ENCODE measurements around the gene IFI44. TPM values are rescaled to one million over a fixed set of nuclear protein-coding genes. Genes with fewer than 3 reads are reported as not detected.

IFI44 gene
- total and polyA plus RNA-seq, 9 of the 15 experiments (the other 6 are each of a cell fraction or from before 2014, with no cell fraction given) = 0.11 TPM; not detected in 8

- no peaks in the 10 kb centered on the region for H3K27me3 ChIP-seq (ENCODE audit: control insufficient read depth in 2 of 2, insufficient read depth in 2 of 2, low read length in 2 of 2)
- WGBS (ENCODE audit: insufficient coverage, low coverage, missing lambda C conversion rate) = 0% methylated on average over 2 of the region's 2 CpGs
- H2AFZ ChIP-seq (ENCODE audit: low read depth, low read length) = no peak overlapping the region
- in situ Hi-C loops (cut with MboI) = no loop called here
- no peaks in the 10 kb centered on the region for H3K79me2 ChIP-seq (ENCODE audit: control insufficient read depth, insufficient read depth, low read length)
- H3K4me1 ChIP-seq (replicated peaks in 1 of 2; ENCODE audit: control insufficient read depth in 2 of 2, insufficient read depth in 2 of 2, low read length in 2 of 2) = no peaks in the 10 kb centered on the region
- H3K9me1 ChIP-seq (ENCODE audit: control insufficient read depth, insufficient read depth, low read length) = no peaks in the 10 kb centered on the region
- no peaks in the 10 kb centered on the region for H3K9me3 ChIP-seq (replicated peaks; ENCODE audit: control insufficient read depth, insufficient read depth, low read depth, low read length)
- ChIA-PET POLR2A (no interaction called here), CTCF (ENCODE audit: low intra/inter-chr PET ratio) (no interaction called here)
- H3K4me3 ChIP-seq = no peak overlapping the region
- no peak overlapping the region for H3K27ac ChIP-seq (ENCODE audit: extremely low read depth, low read depth, low read length)
- no peaks in the 10 kb centered on the region for H3K36me3 ChIP-seq (ENCODE audit: control insufficient read depth, insufficient read depth, low read length)
- no peak for ATAC-seq
- H3K4me2 ChIP-seq (ENCODE audit: insufficient read depth, low read length) = no peak overlapping the region
- no peak for FAIRE-seq
- DNase-seq (ENCODE audit: extremely low read depth in 1 of 4, low spot score in 3 of 4) = no peak
- H3K9ac ChIP-seq (ENCODE audit: insufficient read depth in 1 of 2, low read depth in 2 of 2, low read length in 2 of 2) = no peak overlapping the region
- no TSS peak for BruUV-seq (replicated peaks)
- H4K20me1 ChIP-seq (replicated peaks; ENCODE audit: control insufficient read depth, insufficient read depth, low read length) = no peaks in the 10 kb centered on the region
- intact Hi-C loops (cut with micrococcal nuclease) = no loop called here
- TF ChIP-seq BRD4 (IDR thresholded peaks at IDR 0.05) (no peak), MAFG (tag; conservative IDR thresholded peaks at IDR 0.05) (no peak), ZNF785 (CRISPR knock-in tag; IDR thresholded peaks at IDR 0.05) (no peak), CREB3 (tag; conservative IDR thresholded peaks at IDR 0.05; ENCODE audit: low read depth) (no peak), RBM34 (IDR thresholded peaks at IDR 0.05; ENCODE audit: borderline replicate concordance, insufficient read depth, low read length) (no peak), ZNF668 (CRISPR knock-in tag; IDR thresholded peaks at IDR 0.05) (no peak)
- TF ChIP-seq, protein P1, sequence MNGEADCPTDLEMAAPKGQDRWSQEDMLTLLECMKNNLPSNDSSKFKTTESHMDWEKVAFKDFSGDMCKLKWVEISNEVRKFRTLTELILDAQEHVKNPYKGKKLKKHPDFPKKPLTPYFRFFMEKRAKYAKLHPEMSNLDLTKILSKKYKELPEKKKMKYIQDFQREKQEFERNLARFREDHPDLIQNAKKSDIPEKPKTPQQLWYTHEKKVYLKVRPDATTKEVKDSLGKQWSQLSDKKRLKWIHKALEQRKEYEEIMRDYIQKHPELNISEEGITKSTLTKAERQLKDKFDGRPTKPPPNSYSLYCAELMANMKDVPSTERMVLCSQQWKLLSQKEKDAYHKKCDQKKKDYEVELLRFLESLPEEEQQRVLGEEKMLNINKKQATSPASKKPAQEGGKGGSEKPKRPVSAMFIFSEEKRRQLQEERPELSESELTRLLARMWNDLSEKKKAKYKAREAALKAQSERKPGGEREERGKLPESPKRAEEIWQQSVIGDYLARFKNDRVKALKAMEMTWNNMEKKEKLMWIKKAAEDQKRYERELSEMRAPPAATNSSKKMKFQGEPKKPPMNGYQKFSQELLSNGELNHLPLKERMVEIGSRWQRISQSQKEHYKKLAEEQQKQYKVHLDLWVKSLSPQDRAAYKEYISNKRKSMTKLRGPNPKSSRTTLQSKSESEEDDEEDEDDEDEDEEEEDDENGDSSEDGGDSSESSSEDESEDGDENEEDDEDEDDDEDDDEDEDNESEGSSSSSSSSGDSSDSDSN (IDR thresholded peaks at IDR 0.05; ENCODE audit: borderline replicate concordance in 1 of 2, low read depth in 2 of 2, low read length in 2 of 2) = no peak
- TF ChIP-seq, protein P2, sequence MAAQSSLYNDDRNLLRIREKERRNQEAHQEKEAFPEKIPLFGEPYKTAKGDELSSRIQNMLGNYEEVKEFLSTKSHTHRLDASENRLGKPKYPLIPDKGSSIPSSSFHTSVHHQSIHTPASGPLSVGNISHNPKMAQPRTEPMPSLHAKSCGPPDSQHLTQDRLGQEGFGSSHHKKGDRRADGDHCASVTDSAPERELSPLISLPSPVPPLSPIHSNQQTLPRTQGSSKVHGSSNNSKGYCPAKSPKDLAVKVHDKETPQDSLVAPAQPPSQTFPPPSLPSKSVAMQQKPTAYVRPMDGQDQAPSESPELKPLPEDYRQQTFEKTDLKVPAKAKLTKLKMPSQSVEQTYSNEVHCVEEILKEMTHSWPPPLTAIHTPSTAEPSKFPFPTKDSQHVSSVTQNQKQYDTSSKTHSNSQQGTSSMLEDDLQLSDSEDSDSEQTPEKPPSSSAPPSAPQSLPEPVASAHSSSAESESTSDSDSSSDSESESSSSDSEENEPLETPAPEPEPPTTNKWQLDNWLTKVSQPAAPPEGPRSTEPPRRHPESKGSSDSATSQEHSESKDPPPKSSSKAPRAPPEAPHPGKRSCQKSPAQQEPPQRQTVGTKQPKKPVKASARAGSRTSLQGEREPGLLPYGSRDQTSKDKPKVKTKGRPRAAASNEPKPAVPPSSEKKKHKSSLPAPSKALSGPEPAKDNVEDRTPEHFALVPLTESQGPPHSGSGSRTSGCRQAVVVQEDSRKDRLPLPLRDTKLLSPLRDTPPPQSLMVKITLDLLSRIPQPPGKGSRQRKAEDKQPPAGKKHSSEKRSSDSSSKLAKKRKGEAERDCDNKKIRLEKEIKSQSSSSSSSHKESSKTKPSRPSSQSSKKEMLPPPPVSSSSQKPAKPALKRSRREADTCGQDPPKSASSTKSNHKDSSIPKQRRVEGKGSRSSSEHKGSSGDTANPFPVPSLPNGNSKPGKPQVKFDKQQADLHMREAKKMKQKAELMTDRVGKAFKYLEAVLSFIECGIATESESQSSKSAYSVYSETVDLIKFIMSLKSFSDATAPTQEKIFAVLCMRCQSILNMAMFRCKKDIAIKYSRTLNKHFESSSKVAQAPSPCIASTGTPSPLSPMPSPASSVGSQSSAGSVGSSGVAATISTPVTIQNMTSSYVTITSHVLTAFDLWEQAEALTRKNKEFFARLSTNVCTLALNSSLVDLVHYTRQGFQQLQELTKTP (IDR thresholded peaks at IDR 0.05; ENCODE audit: low read depth in 1 of 2, partially characterized antibody in 2 of 2) = no peak
Measured at GRCh38 chr1:78681265-78681664, 31.6 kb downstream of the IFI44 start.

Data from K562 (cell line).